ENCODE measurements around the gene NKX1-2. TPM values are rescaled to one million over a fixed set of nuclear protein-coding genes. Genes with fewer than 3 reads are reported as not detected.
A peak's percentile ranks its signal among the peaks of the same experiment; 100 is the strongest.

The NKX1-2 gene
- total and polyA plus RNA-seq, 2 of the 8 experiments (the other 6 are each of a cell fraction or from before 2014, with no cell fraction given): 12.7 to 34.9 TPM

DNA sequence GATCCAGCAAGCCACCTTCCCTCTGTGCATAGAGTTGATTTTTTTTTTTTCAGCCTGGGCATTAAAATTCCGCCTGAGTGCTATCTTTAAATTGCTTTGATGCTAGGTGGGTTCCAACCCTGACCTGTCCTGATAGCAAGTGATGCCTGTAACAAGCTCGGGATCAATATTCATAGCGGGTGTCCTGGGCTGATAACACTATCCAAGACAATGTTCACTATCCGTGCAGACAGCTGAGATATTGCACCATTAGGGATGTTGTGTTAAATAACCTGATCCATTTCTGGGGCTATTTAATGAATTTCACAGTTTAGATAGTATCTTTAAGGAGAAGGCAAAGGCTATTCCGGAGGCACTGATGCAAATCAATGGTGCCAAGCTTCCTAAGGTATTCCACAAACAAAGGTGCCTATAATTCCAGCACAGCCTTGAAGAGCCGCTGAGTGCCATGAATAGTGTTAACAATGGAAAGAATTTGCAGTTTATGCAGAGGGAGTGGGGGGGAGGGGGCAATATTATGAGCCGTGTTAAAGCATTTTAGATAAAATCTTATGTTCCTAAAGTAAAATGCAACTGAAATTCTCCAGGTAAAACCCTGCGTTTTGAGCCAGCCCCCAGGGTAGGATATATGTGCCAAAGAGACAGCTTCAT, 4.2 kb upstream of the NKX1-2 start:
- Histone ChIP-seq H2BK5ac (ENCODE audit: low read depth, low read length) (peak overlapping the region; percentile 96; the same call in 1 of the 2 replicates), H3K23ac (ENCODE audit: insufficient read length) (no peak overlapping the region), H3K14ac (ENCODE audit: insufficient read length) (no peak overlapping the region), H2BK15ac (ENCODE audit: low read length) (no peak overlapping the region), H3K36me3 (ENCODE audit: control insufficient read depth in 2 of 4, insufficient read depth in 4 of 4, low read length in 3 of 4) (no peaks in the 10 kb centered on the region), H3K4me3 (ENCODE audit: extremely low read depth in 1 of 4, insufficient read depth in 2 of 4, low read depth in 3 of 4, low read length in 4 of 4) (peak overlapping the region in 2 of 4 experiments; percentile 11 to 38; a peak in 2 of 8 replicates), H3K9ac (replicated peaks in 1 of 4; ENCODE audit: extremely low read depth in 1 of 4, low read depth in 3 of 4, low read length in 3 of 4) (no peak overlapping the region), H3K79me2 (ENCODE audit: control insufficient read depth in 1 of 2, insufficient read depth in 2 of 2, low read length in 2 of 2) (no peaks in the 10 kb centered on the region), H4K20me1 (replicated peaks in 1 of 2; ENCODE audit: control insufficient read depth in 1 of 2, insufficient read depth in 2 of 2, low read length in 2 of 2) (peaks cover 0 to 3% of the 10 kb centered on the region in 2 experiments), H3K27me3 (replicated peaks in 1 of 4; ENCODE audit: control insufficient read depth in 3 of 4, extremely low read depth in 1 of 4, insufficient read depth in 3 of 4, low read length in 3 of 4) (peaks cover 0 to 18% (median 12%) of the 10 kb centered on the region in 4 experiments; a peak in 6 of 7 replicates), H4K8ac (ENCODE audit: extremely low read depth, insufficient read depth, low read length) (no peak overlapping the region), H2BK20ac (ENCODE audit: low read length) (peak overlapping the region; percentile 95), H3K4me2 (ENCODE audit: insufficient read depth in 1 of 2, low read depth in 2 of 2, low read length in 2 of 2) (peak overlapping the region; percentile 49 to 56), H2AFZ (ENCODE audit: low read length) (no peak overlapping the region), H3K9me3 (ENCODE audit: insufficient read depth in 2 of 2, low read depth in 1 of 2, low read length in 1 of 2) (no peaks in the 10 kb centered on the region), H3K79me1 (ENCODE audit: low read depth, low read length) (no peaks in the 10 kb centered on the region), H3K23me2 (ENCODE audit: low read depth, low read length) (peaks cover 10% of the 10 kb centered on the region), H3K18ac (ENCODE audit: extremely low read depth, low read length) (peak overlapping the region; percentile 75), H2BK120ac (replicated peaks; ENCODE audit: low read depth, low read length) (peak overlapping the region; percentile 67), H2AK5ac (ENCODE audit: low read depth, low read length) (0 out of 2 replicates have a peak overlapping the region, but pooled peaks have one; percentile 29), H3K27ac (ENCODE audit: low read depth, low read length) (no peak overlapping the region), H2BK12ac (ENCODE audit: low read depth, low read length) (peak overlapping the region; percentile 78; the same call in 1 of the 2 replicates), H3K4me1 (replicated peaks in 1 of 4; ENCODE audit: control insufficient read depth in 3 of 4, insufficient read depth in 4 of 4, low read length in 3 of 4) (peaks cover 14 to 45% (median 36%) of the 10 kb centered on the region in 4 experiments), H3K56ac (replicated peaks; ENCODE audit: insufficient read length, low read depth, low read length) (no peak overlapping the region), H3K4ac (replicated peaks; ENCODE audit: insufficient read length, low read depth, low read length) (no peak overlapping the region), H4K5ac (ENCODE audit: insufficient read length, low read depth, low read length) (no peak overlapping the region), H4K91ac (replicated peaks; ENCODE audit: insufficient read length, low read length) (peak overlapping the region; percentile 81)
- peak; percentile 7 for FAIRE-seq
- 35% methylated on average over 8 of the region's 8 CpGs; no CpG with 5 or more reads in 1 of the 2 experiments for WGBS, 2 experiments (ENCODE audit: extremely low coverage in 1 of 2, insufficient coverage in 1 of 2, insufficient read length in 1 of 2, insufficient replicate concordance in 2 of 2, low coverage in 1 of 2, low lambda C conversion rate in 2 of 2, missing lambda C conversion rate in 1 of 2)
- ChIA-PET CTCF (ENCODE audit: partially characterized antibody) (interaction anchor here (0.6 to 1.9 kb wide), 7 partner anchors 11 to 342 kb away, joined by 3 to 4 read pairs (median 4); no protein-coding TSS in a partner anchor), POLR2A (ENCODE audit: partially characterized antibody) (interaction anchor here (1.3 to 3.3 kb wide), 5 partner anchors 11 to 39 kb away, joined by 3 to 17 read pairs (median 8); partner anchors contain the start of gene OAT)
- DNase-seq (ENCODE audit: low read depth in 1 of 2, low spot score in 2 of 2): no peak
- TF ChIP-seq NANOG (IDR thresholded peaks at IDR 0.05; ENCODE audit: insufficient read depth, low read depth, low read length, poor library complexity, severe bottlenecking): peak; percentile 80
- no peak for TF ChIP-seq EGR1 (IDR thresholded peaks at IDR 0.05; ENCODE audit: borderline replicate concordance, low read depth, low read length)
- no peak for TF ChIP-seq TAF7 (optimal IDR thresholded peaks at IDR 0.05; ENCODE audit: borderline replicate concordance, low read depth, low read length)
- TF ChIP-seq KDM5A (IDR thresholded peaks at IDR 0.05; ENCODE audit: low read length): no peak
- TF ChIP-seq, protein P1, sequence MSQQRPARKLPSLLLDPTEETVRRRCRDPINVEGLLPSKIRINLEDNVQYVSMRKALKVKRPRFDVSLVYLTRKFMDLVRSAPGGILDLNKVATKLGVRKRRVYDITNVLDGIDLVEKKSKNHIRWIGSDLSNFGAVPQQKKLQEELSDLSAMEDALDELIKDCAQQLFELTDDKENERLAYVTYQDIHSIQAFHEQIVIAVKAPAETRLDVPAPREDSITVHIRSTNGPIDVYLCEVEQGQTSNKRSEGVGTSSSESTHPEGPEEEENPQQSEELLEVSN (IDR thresholded peaks at IDR 0.05): no peak
- TF ChIP-seq NRF1 (IDR thresholded peaks at IDR 0.05; ENCODE audit: low read depth, low read length): no peak
- no peak for TF ChIP-seq BRCA1 (IDR thresholded peaks at IDR 0.05; ENCODE audit: low read depth, low read length)
- peak; percentile 44; the same call in 1 of the 2 replicates for TF ChIP-seq TEAD4 (IDR thresholded peaks at IDR 0.05; ENCODE audit: low read depth, low read length)
- no peak for TF ChIP-seq CBX5 (IDR thresholded peaks at IDR 0.05; ENCODE audit: low read depth, low read length)

All from H1 (cell line).